RWPE1 (cell line): ENCODE measurements around the gene GLP1R.

Source experiments
- CTCF ChIA-PET: fragments of 350-600 bp; sonication (Branson Sonifier 250); formaldehyde crosslinking; extraction: SDS; loops from one replicate; lab custom pipeline; 2021; lab: Yijun Ruan, JAX
- POLR2A ChIA-PET: fragments of 400-600 bp; formaldehyde crosslinking; extraction: SDS; loops from one replicate; lab custom pipeline; 2020; ENCODE audit warnings: antibody characterized with exemption; ENCODE audit not compliant: low non-redundant PET; lab: Yijun Ruan, JAX
- DNase-seq: peaks from one replicate; pipeline ENCODE4 v3.0.0; 2012; ENCODE audit warnings: low spot score
- H3K27ac ChIP-seq: fragments of 450-650 bp; 2 replicates; pipeline ENCODE4 v1.5.1; 2017
- TF ChIP-seq, protein P1 (sequence below): fragments of 450-650 bp; conservative IDR thresholded peaks from 2 replicates; pipeline ENCODE4 v1.5.1; 2017; ENCODE audit warnings: low read depth, mild to moderate bottlenecking

The GLP1R gene

DNA sequence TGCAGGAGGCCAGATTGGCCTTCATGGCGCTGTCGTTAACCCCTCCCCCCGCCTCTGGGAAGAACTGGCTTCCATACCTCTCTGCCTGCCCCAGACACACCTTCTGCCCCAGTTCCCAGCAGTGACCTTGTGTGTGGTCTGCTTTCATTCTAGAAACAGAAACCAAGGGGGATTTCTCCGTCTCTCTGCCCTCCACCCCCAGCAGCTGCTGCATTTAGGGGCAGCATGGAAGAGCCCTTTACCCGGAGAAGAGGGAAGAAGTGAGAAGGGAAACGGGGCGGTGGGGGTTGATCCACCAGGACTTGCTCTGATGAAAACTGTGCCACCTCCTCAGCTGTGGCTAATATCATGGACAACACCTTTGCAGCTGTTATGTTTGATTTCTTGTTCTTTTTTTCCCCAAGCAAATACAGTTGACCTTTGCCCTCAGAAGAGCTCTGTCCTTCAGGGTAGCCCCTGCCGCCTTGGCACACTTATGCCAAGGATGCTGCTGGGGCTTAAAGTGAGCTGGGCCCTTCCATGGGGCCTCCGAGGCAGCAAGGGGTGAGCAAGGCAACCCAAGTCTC is 6.1 kb downstream of the GLP1R start:
- TF ChIP-seq, protein P1, sequence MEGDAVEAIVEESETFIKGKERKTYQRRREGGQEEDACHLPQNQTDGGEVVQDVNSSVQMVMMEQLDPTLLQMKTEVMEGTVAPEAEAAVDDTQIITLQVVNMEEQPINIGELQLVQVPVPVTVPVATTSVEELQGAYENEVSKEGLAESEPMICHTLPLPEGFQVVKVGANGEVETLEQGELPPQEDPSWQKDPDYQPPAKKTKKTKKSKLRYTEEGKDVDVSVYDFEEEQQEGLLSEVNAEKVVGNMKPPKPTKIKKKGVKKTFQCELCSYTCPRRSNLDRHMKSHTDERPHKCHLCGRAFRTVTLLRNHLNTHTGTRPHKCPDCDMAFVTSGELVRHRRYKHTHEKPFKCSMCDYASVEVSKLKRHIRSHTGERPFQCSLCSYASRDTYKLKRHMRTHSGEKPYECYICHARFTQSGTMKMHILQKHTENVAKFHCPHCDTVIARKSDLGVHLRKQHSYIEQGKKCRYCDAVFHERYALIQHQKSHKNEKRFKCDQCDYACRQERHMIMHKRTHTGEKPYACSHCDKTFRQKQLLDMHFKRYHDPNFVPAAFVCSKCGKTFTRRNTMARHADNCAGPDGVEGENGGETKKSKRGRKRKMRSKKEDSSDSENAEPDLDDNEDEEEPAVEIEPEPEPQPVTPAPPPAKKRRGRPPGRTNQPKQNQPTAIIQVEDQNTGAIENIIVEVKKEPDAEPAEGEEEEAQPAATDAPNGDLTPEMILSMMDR, result no peak
- DNase-seq, result no peak
- POLR2A ChIA-PET, result no interaction called here
- H3K27ac ChIP-seq, result no peak overlapping the region
- CTCF ChIA-PET, result no interaction called here

DNA sequence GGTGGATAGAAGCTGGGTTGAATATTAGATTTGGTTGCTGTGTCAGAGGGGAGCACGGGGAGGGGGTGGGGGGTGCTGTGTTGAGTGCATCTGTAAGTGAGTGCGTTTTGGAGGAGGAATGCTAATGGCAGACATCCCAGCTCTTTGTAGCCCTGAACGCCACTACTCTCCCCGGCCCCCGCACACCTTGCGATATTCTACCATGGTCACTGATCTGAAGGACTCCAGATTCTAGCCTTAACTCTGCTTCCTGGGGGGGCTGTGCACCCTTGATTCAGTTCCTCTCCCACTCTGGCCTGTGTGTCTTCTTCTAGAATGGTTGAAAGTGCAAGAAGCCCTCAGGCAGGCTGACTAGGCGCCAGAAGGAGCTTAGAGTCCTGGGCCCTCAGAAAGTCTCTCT is 7.1 kb downstream of the GLP1R start:
- TF ChIP-seq, protein P1, result no peak
- POLR2A ChIA-PET, result no interaction called here
- no peak for DNase-seq
- CTCF ChIA-PET, result no interaction called here
- H3K27ac ChIP-seq, result no peak overlapping the region

DNA sequence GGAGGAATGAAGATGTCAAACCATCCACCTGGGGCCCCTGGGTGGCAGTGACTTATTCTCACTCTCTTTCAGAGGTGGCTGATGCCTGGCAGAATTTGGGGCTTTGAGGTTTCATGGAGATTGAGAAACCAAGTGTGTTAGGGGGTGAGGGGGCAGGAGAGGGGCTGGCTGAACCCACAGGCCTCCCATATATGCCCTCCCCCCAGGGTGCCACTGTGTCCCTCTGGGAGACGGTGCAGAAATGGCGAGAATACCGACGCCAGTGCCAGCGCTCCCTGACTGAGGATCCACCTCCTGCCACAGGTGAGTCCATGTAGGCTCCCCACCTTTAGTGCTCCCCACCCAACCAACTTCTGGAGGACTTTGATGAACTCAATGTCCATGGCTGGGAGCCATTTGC is 7.6 kb downstream of the GLP1R start:
- no peak overlapping the region for H3K27ac ChIP-seq
- ChIA-PET POLR2A (no interaction called here), CTCF (no interaction called here)
- no peak for DNase-seq
- TF ChIP-seq, protein P1, result no peak

DNA sequence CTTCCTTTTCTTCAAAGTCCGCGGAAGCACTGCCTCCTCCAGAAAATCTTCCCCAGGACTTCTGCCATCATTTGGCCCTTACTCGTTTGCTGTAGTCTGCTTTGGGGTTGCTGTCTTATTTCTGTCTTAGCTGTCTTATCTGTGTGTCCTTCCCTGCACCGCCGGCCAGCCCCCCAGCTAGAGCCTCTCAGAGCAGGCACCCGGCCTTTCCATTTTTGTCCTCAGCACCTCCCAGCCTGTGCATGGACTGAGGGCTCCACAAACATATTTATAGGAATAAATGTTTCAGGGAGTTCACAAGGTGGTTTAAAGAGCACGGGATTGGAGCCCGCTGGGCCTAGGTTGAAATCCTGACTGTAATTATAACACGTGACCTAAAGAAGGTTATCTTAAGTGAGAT is 8.1 kb downstream of the GLP1R start:
- DNase-seq, result no peak
- TF ChIP-seq, protein P1, result no peak
- POLR2A ChIA-PET, result no interaction called here
- CTCF ChIA-PET, result no interaction called here
- H3K27ac ChIP-seq, result no peak overlapping the region

DNA sequence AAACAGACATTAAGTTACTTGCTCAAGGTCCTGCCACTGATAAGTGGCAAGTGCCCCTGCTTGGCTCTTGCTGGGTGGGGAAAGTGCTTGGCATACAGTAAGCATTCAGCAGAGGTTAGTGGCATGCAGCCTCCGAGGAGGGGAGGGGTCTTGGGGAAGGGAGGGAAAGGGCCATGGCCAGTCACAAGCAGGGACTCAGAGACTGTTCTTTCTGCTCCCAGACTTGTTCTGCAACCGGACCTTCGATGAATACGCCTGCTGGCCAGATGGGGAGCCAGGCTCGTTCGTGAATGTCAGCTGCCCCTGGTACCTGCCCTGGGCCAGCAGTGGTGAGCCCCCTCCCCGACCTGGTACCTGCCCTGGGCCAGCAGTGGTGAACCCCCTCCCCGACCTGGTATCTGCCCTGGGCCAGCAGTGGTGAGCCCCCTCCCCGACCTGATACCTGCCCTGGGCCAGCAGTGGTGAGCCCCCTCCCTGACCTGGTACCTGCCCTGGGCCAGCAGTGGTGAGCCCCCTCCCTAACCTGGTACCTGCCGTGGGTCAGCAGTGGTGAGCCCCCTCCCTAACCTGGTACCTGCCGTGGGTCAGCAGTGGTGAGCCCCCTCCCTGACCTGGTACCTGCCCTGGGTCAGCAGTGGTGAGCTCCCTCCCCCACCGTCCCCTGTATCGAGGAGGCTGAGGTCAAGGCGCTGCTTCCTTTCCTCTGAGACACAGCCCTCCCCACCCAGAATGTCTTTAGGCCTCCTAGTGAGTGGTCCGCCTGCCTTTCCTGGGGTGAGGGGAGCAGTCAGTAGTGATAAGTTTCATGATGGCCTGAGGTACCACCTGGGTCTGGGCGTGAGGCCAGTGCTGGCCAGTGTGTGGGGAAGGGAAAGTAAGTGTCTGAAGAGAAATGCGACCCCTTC is 8.9 kb downstream of the GLP1R start:
- TF ChIP-seq, protein P1, result no peak
- DNase-seq, result no peak
- H3K27ac ChIP-seq, result no peak overlapping the region
- ChIA-PET CTCF (no interaction called here), POLR2A (no interaction called here)

DNA sequence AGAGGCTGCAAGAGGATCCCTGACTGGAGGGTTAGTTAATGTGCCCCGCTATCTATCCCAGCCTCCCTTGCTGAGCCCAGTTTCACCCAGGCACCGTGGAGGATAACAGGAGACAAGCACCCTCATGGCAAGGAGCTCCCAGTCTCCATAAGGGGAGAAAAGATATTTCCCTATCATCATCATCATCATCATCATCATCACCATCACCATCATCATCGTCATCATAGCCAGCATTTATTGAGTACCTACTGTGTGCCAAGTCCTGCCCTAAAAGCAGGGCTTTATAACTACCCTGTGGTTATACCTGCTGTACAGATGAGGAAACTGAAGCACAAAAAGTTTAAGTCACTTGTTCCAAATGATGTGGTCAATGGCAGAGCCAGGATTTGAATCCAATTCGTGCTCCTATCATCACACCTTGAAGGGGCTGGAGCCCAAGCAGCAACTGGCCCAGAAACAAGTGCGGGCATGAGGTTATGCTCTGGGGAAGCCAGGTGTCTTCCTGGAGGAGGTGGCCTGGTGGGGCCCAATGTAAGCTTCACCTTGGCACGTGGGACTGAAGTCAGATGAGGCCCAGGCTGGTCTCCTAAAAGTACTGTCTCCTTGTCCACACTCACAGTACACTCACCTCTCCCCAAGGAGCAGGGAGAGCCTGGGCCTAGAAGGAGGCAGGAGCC is 10.0 kb downstream of the GLP1R start:
- TF ChIP-seq, protein P1, result no peak
- H3K27ac ChIP-seq, result no peak overlapping the region
- no peak for DNase-seq
- POLR2A ChIA-PET, result no interaction called here
- CTCF ChIA-PET, result no interaction called here
